Caki2 (cell line): ENCODE measurements around the gene SLC49A3. TPM values are rescaled to one million over a fixed set of nuclear protein-coding genes. Genes with fewer than 3 reads are reported as not detected.

Experiments
- total RNA-seq: library from RNA; depleted of rRNA; stranded (reverse); fragments of >200 nt; shearing (Covaris generic); gene quantifications from 2 replicates; pipeline ENCODE4 v1.2.3, GENCODE V29; 2014; ENCODE audit warnings: low replicate concordance; rRNA removed

SLC49A3 gene
- total RNA-seq, 1 experiment from 2014 or later, result not detected

Other genes starting within 250 kb of the SLC49A3 start
- 11.9 and 29.9 TPM in 2 replicates for gene ZNF721, start 190.0 kb downstream of the SLC49A3 start, total RNA-seq
- 41.6 and 50.0 TPM in 2 replicates for gene PIGG, start 189.9 kb downstream of the SLC49A3 start, total RNA-seq
- gene TMEM271, start 112.9 kb downstream of the SLC49A3 start, total RNA-seq, result not detected in 2 replicates
- gene PDE6B, start 63.6 kb downstream of the SLC49A3 start, total RNA-seq, result 7.2 and 9.4 TPM in 2 replicates
- gene ATP5ME, start 14.9 kb downstream of the SLC49A3 start, total RNA-seq, result 265 and 360 TPM in 2 replicates
- gene MYL5, start 14.6 kb downstream of the SLC49A3 start, total RNA-seq, result 16.6 and 48.6 TPM in 2 replicates
- 21.3 and 27.2 TPM in 2 replicates for gene PCGF3, start 16.7 kb upstream of the SLC49A3 start, total RNA-seq
- 0.20 and 1.5 TPM in 2 replicates for gene CPLX1, start 137.0 kb upstream of the SLC49A3 start, total RNA-seq
- gene GAK, start 243.2 kb upstream of the SLC49A3 start, total RNA-seq, result 51.0 and 61.6 TPM in 2 replicates
- gene TMEM175, start 243.3 kb upstream of the SLC49A3 start, total RNA-seq, result 5.6 and 11.1 TPM in 2 replicates